GM23248 (cell line): ENCODE results near the gene TNFRSF1B. TPM values are rescaled to one million over a fixed set of nuclear protein-coding genes. Genes with fewer than 3 reads are reported as not detected.

Experiments
- DNase-seq: peaks from one replicate; pipeline ENCODE4 v3.0.0-alpha.2; 2015
- H2AFZ ChIP-seq: fragments of 200-600 bp; sonication (generic); 2 replicates; pipeline ENCODE4 v1.6.1; 2016; ENCODE audit warnings: antibody characterized with exemption
- H3F3A ChIP-seq: fragments of 200-600 bp; sonication (generic); 2 replicates; pipeline ENCODE4 v1.6.1; 2016; ENCODE audit warnings: mild to moderate bottlenecking, antibody characterized with exemption, mixed run types; ENCODE audit not compliant: insufficient read depth
- H3K27ac ChIP-seq: fragments of 200-600 bp; sonication (generic); 2 replicates; pipeline ENCODE4 v1.5.1; 2016; ENCODE audit warnings: mild to moderate bottlenecking
- H3K27me3 ChIP-seq: fragments of 200-600 bp; sonication (generic); replicated peaks from 2 replicates; pipeline ENCODE4 v1.6.1; 2016; ENCODE audit warnings: mild to moderate bottlenecking; ENCODE audit not compliant: insufficient read depth
- H3K36me3 ChIP-seq: fragments of 200-600 bp; sonication (generic); 2 replicates; pipeline ENCODE4 v1.6.1; 2016; ENCODE audit warnings: low read depth, mild to moderate bottlenecking
- H3K4me1 ChIP-seq: fragments of 200-600 bp; sonication (generic); 2 replicates; pipeline ENCODE4 v1.6.1; 2016; ENCODE audit warnings: mild to moderate bottlenecking; ENCODE audit not compliant: insufficient read depth
- H3K4me2 ChIP-seq: fragments of 200-600 bp; sonication (generic); one replicate; pipeline ENCODE4 v1.6.1; 2016; ENCODE audit warnings: mild to moderate bottlenecking; ENCODE audit not compliant: unreplicated experiment
- H3K4me3 ChIP-seq: fragments of 200-600 bp; sonication (generic); 2 replicates; pipeline ENCODE4 v1.5.1; 2016; ENCODE audit warnings: mild to moderate bottlenecking
- H3K79me2 ChIP-seq: fragments of 200-600 bp; sonication (generic); 2 replicates; pipeline ENCODE4 v1.6.1; 2016; ENCODE audit warnings: mild to moderate bottlenecking; ENCODE audit not compliant: insufficient read depth
- H3K9ac ChIP-seq: fragments of 200-600 bp; sonication (generic); 2 replicates; pipeline ENCODE4 v1.6.1; 2016; ENCODE audit warnings: mild to moderate bottlenecking
- H3K9me2 ChIP-seq: fragments of 200-600 bp; sonication (generic); 2 replicates; pipeline ENCODE4 v1.6.1; 2016; ENCODE audit warnings: mixed run types, mild to moderate bottlenecking, moderate library complexity; ENCODE audit not compliant: insufficient read depth
- H3K9me3 ChIP-seq: fragments of 200-600 bp; sonication (generic); one replicate; pipeline ENCODE4 v1.6.1; 2017; ENCODE audit warnings: low read depth
- H4K20me1 ChIP-seq: fragments of 200-600 bp; sonication (generic); 2 replicates; pipeline ENCODE4 v1.6.0; 2016; ENCODE audit not compliant: insufficient read depth
- EZH2 ChIP-seq: fragments of 200-600 bp; sonication (generic); IDR thresholded peaks from 2 replicates; pipeline ENCODE4 v1.6.1; 2018; ENCODE audit warnings: antibody characterized with exemption, mild to moderate bottlenecking; ENCODE audit not compliant: insufficient read depth, poor library complexity, severe bottlenecking
- EZH2phosphoT487 ChIP-seq: fragments of 200-600 bp; sonication (generic); IDR thresholded peaks from 2 replicates; pipeline ENCODE4 v1.6.1; 2018; ENCODE audit warnings: antibody characterized with exemption, moderate library complexity, mild to moderate bottlenecking, low read depth; ENCODE audit not compliant: insufficient read depth
- WGBS, 2 experiments: methylation state at CpG; one replicate each; pipeline ENCODE4 v1.1.6; 2015 to 2017; ENCODE audit warnings: low lambda C conversion rate in 2 of 2, low coverage in 1 of 2; ENCODE audit errors: missing lambda C conversion rate in 2 of 2; 5-methylcytosine and 5-hydroxymethylcytosine counted together
- in situ Hi-C: fragments of 300-500 bp; cut with MboI; formaldehyde crosslinking; loops from 2 replicates; pipeline ENCODE4 v1.15.0; 2020
- polyA plus RNA-seq: library from polyadenylated mRNA; unstranded; fragments of >200 nt; fragmentation: Nextera tagmentation; extraction: Ambion mirVana; gene quantifications from 2 replicates; pipeline ENCODE4 v1.2.1, GENCODE V29; 2016
- total RNA-seq: library from RNA; depleted of rRNA; stranded (reverse); fragments of >200 nt; shearing (Covaris generic); gene quantifications from 2 replicates; pipeline ENCODE4 v1.2.3, GENCODE V29; 2014

Gene TNFRSF1B
- total and polyA plus RNA-seq, 2 experiments from 2014 or later: 1.1 to 2.9 TPM

- no peaks in the 10 kb centered on the region for H3K9me3 ChIP-seq
- H3K9me2 ChIP-seq: no peaks in the 10 kb centered on the region
- H3K27me3 ChIP-seq: no peaks in the 10 kb centered on the region
- no peaks in the 10 kb centered on the region for H3K79me2 ChIP-seq
- H3F3A ChIP-seq: peaks cover 5% of the 10 kb centered on the region; the same call in 1 of the 2 replicates
- no peaks in the 10 kb centered on the region for H3K36me3 ChIP-seq
- TF ChIP-seq EZH2phosphoT487 (no peak), EZH2 (no peak)
- no peak overlapping the region for H3K4me2 ChIP-seq
- H3K4me3 ChIP-seq: no peak overlapping the region
- no peak overlapping the region for H3K9ac ChIP-seq
- H2AFZ ChIP-seq: no peak overlapping the region
- H3K4me1 ChIP-seq: no peaks in the 10 kb centered on the region
- H3K27ac ChIP-seq: no peak overlapping the region
- no peak for DNase-seq
- 79% methylated on average over 10 to 12 of the region's 12 CpGs for WGBS, 2 experiments
- in situ Hi-C loops: no loop called here
- no peaks in the 10 kb centered on the region for H4K20me1 ChIP-seq
These were observed 26.2 kb upstream of the TNFRSF1B start for GRCh38 chr1:12140515-12141162.

- Histone ChIP-seq H3K9me2 (no peaks in the 10 kb centered on the region), H3K9me3 (no peaks in the 10 kb centered on the region), H2AFZ (no peak overlapping the region), H3K4me3 (no peak overlapping the region), H3K27ac (no peak overlapping the region), H3K9ac (no peak overlapping the region), H3K36me3 (no peaks in the 10 kb centered on the region), H3K79me2 (no peaks in the 10 kb centered on the region), H3F3A (peaks cover 3% of the 10 kb centered on the region; the same call in 1 of the 2 replicates), H4K20me1 (no peaks in the 10 kb centered on the region), H3K27me3 (no peaks in the 10 kb centered on the region), H3K4me2 (no peak overlapping the region), H3K4me1 (no peaks in the 10 kb centered on the region)
- WGBS, 2 experiments: 86% methylated on average over 21 of the region's 21 CpGs
- no peak for DNase-seq
- TF ChIP-seq EZH2: no peak
- in situ Hi-C loops: no loop called here
These were observed 25.5 kb upstream of the TNFRSF1B start for GRCh38 chr1:12141163-12141850.

GRCh38 chr1:12142141-12142823 lies 24.5 kb upstream of the TNFRSF1B start:
- no peak overlapping the region for H3K4me2 ChIP-seq
- H3K9ac ChIP-seq: no peak overlapping the region
- no peak overlapping the region for H3K4me3 ChIP-seq
- WGBS, 2 experiments: 95 to 98% methylated on average over 18 of the region's 18 CpGs
- H2AFZ ChIP-seq: no peak overlapping the region
- H3K36me3 ChIP-seq: no peaks in the 10 kb centered on the region
- H3K27ac ChIP-seq: no peak overlapping the region
- DNase-seq: no peak
- H3F3A ChIP-seq: no peaks in the 10 kb centered on the region
- TF ChIP-seq EZH2phosphoT487: no peak
- no peak for TF ChIP-seq EZH2
- H3K27me3 ChIP-seq: no peaks in the 10 kb centered on the region
- no peaks in the 10 kb centered on the region for H3K4me1 ChIP-seq
- no peaks in the 10 kb centered on the region for H3K9me2 ChIP-seq
- in situ Hi-C loops: no loop called here
- no peaks in the 10 kb centered on the region for H4K20me1 ChIP-seq
- no peaks in the 10 kb centered on the region for H3K9me3 ChIP-seq
- no peaks in the 10 kb centered on the region for H3K79me2 ChIP-seq

GRCh38 chr1:12142891-12143630 lies 23.7 kb upstream of the TNFRSF1B start:
- no peak overlapping the region for H2AFZ ChIP-seq
- WGBS, 2 experiments: 87 to 89% methylated on average over 17 to 21 of the region's 21 CpGs
- H4K20me1 ChIP-seq: no peaks in the 10 kb centered on the region
- no peak overlapping the region for H3K4me2 ChIP-seq
- H3K27me3 ChIP-seq: no peaks in the 10 kb centered on the region
- 0 out of 2 replicates have a peak, but pooled peaks cover under 1% of the 10 kb centered on the region for H3K4me1 ChIP-seq
- H3F3A ChIP-seq: no peaks in the 10 kb centered on the region
- H3K36me3 ChIP-seq: no peaks in the 10 kb centered on the region
- H3K9ac ChIP-seq: no peak overlapping the region
- TF ChIP-seq EZH2: no peak
- no peak for TF ChIP-seq EZH2phosphoT487
- H3K9me2 ChIP-seq: no peaks in the 10 kb centered on the region
- no peaks in the 10 kb centered on the region for H3K79me2 ChIP-seq
- in situ Hi-C loops: no loop called here
- no peaks in the 10 kb centered on the region for H3K9me3 ChIP-seq
- DNase-seq: no peak
- no peak overlapping the region for H3K27ac ChIP-seq
- H3K4me3 ChIP-seq: no peak overlapping the region
